ENCODE results near the gene NEDD4L.

DNA sequence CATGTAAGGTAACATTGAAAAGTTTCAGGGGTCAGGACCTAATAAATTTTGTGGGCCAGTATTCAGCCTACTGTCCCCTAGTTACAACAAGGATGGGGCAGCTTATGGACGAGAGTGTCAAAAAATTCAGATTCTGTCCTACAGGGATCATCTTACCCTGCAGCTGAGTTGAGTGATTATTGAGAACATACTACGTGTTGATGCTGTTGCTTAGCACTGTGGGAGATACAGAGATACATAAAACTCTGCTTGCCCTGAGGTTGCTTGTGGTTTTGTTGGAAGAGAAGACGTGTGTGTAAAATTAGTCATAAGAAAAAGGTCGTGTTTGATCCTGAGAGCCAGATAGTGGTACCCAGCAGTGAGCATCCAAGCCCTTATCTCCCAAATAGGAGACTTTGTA lies 253.2 kb downstream of the NEDD4L start:
- TF ChIP-seq POLR2AphosphoS5 (IDR thresholded peaks at IDR 0.05) (no peak), POLR2A (IDR thresholded peaks at IDR 0.05) (no peak), CTCF (IDR thresholded peaks at IDR 0.05) (no peak), EP300 (IDR thresholded peaks at IDR 0.05) (no peak)
